Fibroblast of skin of right biceps (primary cell): ENCODE results near the gene FLRT1.
A peak's percentile ranks its signal among the peaks of the same experiment; 100 is the strongest.

Experiments
- DNase-seq: peaks from one replicate; pipeline ENCODE4 v3.0.0-alpha.2; 2013

Gene FLRT1

DNA sequence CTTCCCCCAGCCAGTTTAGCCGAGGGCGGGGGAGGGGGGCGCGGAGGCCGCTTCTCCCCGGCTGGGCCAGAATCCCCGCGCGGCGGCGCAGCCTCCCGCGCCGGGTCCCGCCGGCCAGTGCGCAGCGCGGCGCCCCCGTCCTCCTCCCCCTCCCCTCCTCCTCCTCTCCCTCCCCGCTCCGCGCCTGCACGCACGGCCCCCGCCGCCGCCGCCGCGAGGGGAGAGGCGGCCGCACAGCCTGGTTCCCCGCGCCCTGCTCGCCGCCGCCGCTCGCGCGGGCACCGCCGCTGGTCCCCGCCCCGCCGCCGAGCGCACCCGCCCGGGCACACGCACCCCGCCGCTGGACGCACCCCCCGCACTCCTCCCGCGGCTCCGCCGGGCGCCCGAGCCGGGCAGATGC is at the start of gene FLRT1:
Gene FLRT1 (plus strand): TSS at position 356 of the 400 bp plus-strand sequence. CDS start 80,337 bp downstream, outside the sequence.
- no peak for DNase-seq

DNA sequence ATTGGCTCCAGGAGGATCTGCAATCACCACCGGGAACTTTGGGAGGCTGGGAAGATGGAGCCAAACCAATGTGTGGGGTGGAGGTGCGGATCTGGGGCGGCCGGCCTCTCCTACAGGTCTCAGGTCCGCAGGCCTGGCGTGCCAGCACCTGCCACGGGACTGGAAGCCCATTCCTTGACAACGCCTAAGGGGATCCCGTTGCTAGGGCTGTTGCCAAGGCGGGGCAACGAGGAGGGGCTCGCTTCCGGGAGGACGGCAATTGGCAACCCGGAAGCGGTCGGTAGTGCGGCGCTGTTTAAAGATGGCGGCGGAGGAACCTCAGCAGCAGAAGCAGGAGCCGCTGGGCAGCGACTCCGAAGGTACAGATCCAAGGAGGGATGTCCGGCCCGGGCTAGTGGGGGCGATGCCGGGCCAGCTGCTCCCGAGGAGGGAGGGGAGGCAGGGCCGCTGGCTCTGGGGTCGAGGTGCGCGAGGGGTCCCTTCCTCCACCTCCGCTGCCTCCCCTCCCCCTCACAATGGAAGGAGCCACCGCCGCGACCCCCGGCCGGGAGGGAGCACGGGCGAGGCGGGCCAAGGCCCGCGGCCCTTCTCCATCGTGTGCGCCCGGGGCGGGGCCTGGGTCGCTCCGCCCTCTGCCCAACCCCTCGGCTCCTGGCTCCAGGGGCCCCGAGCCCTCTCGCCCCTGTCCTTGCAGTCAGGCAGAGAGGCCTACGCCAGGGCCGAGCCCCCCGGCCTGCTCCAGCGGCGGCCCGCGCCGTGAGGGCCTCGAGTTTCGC is 49.4 kb upstream of the FLRT1 start, which contains the start of gene OTUB1:
Gene OTUB1 (plus strand): TSS at position 283 of the 776 bp plus-strand sequence. CDS start 19 bp downstream, at position 302.
- DNase-seq = peak; percentile 87

GRCh38 chr11:63986932-63987513 is 48.7 kb upstream of the FLRT1 start:
- DNase-seq = no peak

- no peak for DNase-seq
Observed at GRCh38 chr11:63991558-63991957, 44.2 kb upstream of the FLRT1 start.

GRCh38 chr11:63993100-63993499 is 42.6 kb upstream of the FLRT1 start:
- no peak for DNase-seq

DNA sequence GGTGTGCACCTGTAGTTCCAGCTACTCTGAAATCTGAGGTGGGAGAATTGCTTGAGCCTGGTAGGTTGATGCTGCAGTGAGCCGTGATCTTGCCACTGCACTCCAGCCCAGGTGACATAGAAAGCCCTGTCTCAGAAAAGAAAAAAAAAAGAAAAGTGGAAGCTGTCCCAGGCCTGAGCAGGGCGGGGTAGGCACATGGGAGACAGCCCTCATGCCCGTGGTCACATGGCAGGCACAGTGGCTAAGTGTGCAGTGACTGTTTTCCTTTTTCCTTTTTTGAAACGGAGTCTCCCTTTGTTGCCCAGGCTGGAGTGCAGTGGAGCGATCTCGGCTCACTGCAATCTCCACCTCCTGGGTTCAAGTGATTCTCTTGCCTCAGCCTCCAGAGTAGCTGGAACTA is 41.7 kb upstream of the FLRT1 start:
- no peak for DNase-seq

GRCh38 chr11:63996512-63996911 is 39.2 kb upstream of the FLRT1 start:
- no peak for DNase-seq

DNA sequence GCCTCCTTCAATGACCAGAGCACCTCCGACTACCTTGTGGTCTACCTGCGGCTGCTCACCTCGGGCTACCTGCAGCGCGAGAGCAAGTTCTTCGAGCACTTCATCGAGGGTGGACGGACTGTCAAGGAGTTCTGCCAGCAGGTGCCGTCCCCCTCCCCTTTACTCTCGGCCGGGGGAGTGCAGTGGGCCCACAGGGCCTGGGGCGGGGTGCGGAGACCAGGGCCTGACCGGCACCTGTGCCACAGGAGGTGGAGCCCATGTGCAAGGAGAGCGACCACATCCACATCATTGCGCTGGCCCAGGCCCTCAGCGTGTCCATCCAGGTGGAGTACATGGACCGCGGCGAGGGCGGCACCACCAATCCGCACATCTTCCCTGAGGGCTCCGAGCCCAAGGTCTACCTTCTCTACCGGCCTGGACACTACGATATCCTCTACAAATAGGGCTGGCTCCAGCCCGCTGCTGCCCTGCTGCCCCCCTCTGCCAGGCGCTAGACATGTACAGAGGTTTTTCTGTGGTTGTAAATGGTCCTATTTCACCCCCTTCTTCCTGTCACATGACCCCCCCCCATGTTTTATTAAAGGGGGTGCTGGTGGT is 38.5 kb upstream of the FLRT1 start:
- DNase-seq = no peak

- no peak for DNase-seq
Observed at GRCh38 chr11:63997801-63998337, 37.9 kb upstream of the FLRT1 start.

DNA sequence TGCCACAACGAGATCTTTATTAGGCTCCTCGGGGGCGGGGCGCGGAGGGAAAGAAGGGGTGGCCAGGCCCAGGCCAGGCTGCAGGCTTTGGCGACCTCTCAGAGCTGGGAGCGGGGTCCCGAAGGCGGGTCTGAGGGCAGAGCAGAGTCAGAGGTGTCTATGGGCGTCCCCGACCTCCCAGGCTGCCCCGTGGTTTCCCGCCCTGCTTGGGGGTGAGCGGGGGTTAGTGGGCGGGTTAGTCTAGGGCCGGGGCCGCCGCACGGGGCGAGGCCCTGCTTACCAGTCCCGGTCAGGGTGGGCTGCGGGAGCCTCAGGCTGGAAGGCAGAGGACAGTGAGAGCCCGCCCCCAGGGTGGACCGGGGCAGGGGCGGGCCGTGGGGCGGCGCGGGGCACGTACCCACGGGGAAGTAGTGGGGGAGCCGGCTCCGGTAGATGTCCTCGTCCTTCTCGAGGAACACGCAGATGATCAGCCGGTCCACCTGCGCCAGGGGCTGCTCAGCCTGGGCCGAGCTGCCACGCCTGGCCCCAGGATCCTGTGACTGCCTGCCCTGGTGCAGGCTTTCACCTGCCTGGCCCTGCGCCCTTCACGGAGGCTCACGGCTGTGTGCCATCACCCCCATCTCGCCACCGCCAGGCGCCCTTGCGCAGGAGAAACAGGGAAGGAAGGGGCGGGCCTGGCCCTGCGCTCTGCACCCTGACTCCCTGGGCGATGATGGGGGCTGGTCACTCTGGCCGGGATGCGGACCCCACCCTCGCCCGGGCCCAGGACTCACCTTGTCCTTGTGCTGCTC is 37.0 kb upstream of the FLRT1 start:
- no peak for DNase-seq

DNA sequence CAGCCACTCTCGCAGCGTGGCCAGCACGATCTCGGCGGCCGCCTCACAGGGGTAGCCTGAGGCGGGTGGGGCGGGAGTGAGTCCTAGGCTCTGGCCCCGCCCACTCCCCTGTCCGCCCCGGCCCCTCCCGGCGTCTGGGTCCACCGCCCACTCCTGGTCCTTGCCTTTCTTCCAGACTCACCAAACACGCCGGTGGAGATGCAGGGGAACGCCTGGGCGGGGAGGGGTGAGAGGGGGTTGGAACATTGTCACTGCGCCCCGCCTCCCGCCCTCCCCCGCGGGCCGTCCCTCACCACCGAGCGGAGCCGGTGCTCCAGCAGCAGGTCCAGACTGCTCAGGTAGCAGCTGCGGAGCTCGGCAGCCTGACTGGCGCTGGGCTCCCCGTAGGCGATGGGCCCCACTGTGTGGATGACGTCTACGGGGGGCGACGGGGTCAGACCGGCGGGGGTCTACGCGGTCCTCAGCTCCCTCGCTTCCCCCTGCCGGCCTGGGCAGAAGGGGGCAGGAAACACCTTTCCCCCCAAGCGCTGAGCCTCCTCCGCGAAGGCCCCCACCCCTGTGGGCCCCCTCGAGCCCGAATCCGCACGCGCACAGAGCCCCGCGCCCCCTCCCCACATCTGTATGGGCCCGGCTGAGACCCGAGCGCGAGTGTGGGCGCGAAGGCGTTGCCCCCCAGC is 36.2 kb upstream of the FLRT1 start:
- DNase-seq = peak; percentile 67

- peak; percentile 77 for DNase-seq
Observed at GRCh38 chr11:64000026-64000739, 35.5 kb upstream of the FLRT1 start.

- DNase-seq = no peak
Observed at GRCh38 chr11:64000740-64001483, 34.8 kb upstream of the FLRT1 start.

- DNase-seq = peak; percentile 59
Observed at GRCh38 chr11:64001484-64002420, 34.0 kb upstream of the FLRT1 start.

- DNase-seq = peak; percentile 32
Observed at GRCh38 chr11:64003807-64004589, 31.7 kb upstream of the FLRT1 start.

DNA sequence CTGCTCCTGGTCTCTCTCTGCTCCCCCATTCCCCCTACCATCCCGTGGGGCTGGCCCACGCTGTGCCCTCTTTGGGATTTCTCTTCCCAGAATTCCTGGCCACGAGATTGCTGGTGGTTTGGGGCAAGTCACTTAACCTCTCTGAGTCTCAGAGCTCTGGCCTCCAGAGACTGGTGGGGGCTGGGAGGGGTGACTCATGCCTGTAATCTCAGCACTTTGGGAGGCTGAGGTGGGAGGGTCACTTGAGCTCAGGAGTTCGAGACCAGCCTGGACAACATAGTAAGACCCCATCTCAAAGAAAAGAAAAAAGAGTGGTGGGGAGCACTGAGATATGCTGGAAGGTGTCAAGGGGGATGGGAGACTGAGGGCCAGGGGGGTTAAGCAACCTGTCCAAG is 31.1 kb upstream of the FLRT1 start:
- DNase-seq = peak; percentile 50

- DNase-seq = no peak
Observed at GRCh38 chr11:64005691-64006090, 30.0 kb upstream of the FLRT1 start.

DNA sequence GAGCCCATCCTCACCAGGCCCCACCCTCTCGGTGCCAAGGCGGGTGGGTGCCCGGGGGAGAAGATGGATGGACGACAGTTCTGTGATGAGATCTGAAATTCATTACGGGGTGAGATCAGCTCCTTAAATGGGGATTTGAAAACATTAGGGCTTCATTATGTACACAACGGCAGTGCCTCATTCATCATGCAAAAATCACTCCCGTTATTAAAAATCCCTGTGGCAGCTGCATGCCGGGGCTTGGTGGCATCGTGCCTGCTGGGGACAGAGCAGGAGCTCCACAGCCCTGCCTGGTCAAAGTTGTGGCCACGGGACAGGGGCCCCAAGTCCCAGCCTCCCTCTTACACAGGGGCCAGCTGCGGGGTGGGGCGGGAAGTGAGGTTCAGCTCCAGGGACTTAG is 29.3 kb upstream of the FLRT1 start:
- no peak for DNase-seq

DNA sequence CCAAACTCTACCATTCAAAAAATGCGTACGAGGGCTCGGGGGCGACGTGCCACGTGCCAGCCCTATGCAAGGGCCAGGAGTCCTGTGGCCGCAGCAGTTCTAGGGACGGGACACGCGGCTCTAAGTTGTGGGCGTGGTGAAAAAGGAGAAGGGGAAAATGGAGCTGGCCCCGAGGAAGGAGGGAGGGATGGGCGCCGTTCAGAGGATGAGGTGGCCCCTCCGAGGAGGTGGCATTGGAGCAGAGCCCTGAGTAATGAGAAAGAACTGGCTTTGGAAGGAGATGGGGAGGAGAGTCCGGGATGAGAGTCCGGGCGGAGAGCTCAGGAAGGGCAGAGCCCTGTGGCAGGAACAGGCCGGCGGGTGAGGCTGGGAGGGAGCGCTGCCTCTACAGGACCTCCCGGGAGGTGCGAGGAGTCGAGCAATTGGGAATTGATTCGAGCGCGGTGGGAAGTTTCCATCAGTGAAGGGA is 28.5 kb upstream of the FLRT1 start:
- peak; percentile 57 for DNase-seq
